GM18499 (cell line): ENCODE data around the gene MOGAT2.
"Not testable (repeated sequence)": the region's sequence is repeated elsewhere in the genome, so short reads cannot be mapped to it uniquely, and the experiment has no call there.

Experiments used
- ATAC-seq: cut with Tn5 transposase; IDR thresholded peaks from one replicate; pipeline ENCODE4 v1.9.1; 2021; ENCODE audit warnings: moderate number of reproducible peaks; ENCODE audit not compliant: insufficient read depth, unreplicated experiment

Gene MOGAT2

GRCh38 chr11:75718419-75719339 lies 1.0 kb downstream of the MOGAT2 start:
- no peak for ATAC-seq

GRCh38 chr11:75719340-75720239 lies 2.0 kb downstream of the MOGAT2 start:
- ATAC-seq, result no peak

GRCh38 chr11:75720639-75721038 lies 3.0 kb downstream of the MOGAT2 start:
- no peak for ATAC-seq

- ATAC-seq, result no peak
Measured at GRCh38 chr11:75721852-75722668, 4.4 kb downstream of the MOGAT2 start.

GRCh38 chr11:75722669-75723042 lies 5.0 kb downstream of the MOGAT2 start:
- no peak for ATAC-seq

- no peak for ATAC-seq
Measured at GRCh38 chr11:75725547-75726320, 8.1 kb downstream of the MOGAT2 start.

GRCh38 chr11:75728992-75729391 lies 11.4 kb downstream of the MOGAT2 start:
- ATAC-seq, result no peak

GRCh38 chr11:75731095-75731494 lies 13.5 kb downstream of the MOGAT2 start:
- no peak for ATAC-seq

- no peak for ATAC-seq
Measured at GRCh38 chr11:75733071-75733430, 15.4 kb downstream of the MOGAT2 start.

- no peak for ATAC-seq
Measured at GRCh38 chr11:75733431-75734107, 15.9 kb downstream of the MOGAT2 start.

- no peak for ATAC-seq
Measured at GRCh38 chr11:75734491-75735180, 17.0 kb downstream of the MOGAT2 start.

GRCh38 chr11:75735181-75735845 lies 17.7 kb downstream of the MOGAT2 start:
- no peak for ATAC-seq

GRCh38 chr11:75737314-75737713 lies 19.7 kb downstream of the MOGAT2 start:
- ATAC-seq, result no peak

- no peak for ATAC-seq
Measured at GRCh38 chr11:75740681-75741080, 23.0 kb downstream of the MOGAT2 start.

- ATAC-seq, result not testable (repeated sequence)
Measured at GRCh38 chr11:75743159-75743558, 25.5 kb downstream of the MOGAT2 start.

- no peak for ATAC-seq
Measured at GRCh38 chr11:75743711-75744563, 26.3 kb downstream of the MOGAT2 start.

- ATAC-seq, result no peak
Measured at GRCh38 chr11:75745807-75746206, 28.2 kb downstream of the MOGAT2 start.
